ENCODE results near the gene BUB3. TPM values are rescaled to one million over a fixed set of nuclear protein-coding genes. Genes with fewer than 3 reads are reported as not detected.
"Not testable (repeated sequence)": the region's sequence is repeated elsewhere in the genome, so short reads cannot be mapped to it uniquely, and the experiment has no call there.

Gene BUB3
- total and polyA plus RNA-seq, 2 experiments from 2014 or later = 243 to 272 TPM

DNA sequence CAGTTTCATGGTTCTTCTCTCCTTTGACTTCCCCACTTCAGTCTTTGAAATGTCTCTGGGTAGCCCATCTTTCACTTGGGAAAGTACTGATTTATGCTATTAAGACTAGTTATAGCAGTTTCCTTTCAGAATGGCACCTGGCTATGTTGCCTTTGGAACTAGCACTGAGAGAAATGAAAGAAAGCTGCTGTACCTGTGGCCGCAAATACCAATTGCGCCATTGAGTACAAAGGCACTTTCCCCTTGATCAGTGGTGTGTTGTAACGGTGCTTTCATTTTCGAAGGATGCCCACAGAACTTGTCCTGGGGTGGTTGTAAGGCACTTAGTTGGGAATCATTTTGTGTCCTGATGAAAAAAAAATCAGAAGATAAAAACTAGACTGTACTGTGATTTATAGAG lies 16.8 kb downstream of the BUB3 start:
- Histone ChIP-seq H3K4me2 (no peak overlapping the region), H3K36me3 (ENCODE audit: insufficient read depth) (peaks cover 4% of the 10 kb centered on the region; the same call in 1 of the 2 replicates), H3K9me2 (ENCODE audit: insufficient read depth) (no peaks in the 10 kb centered on the region), H2AFZ (no peak overlapping the region), H3K27ac (ENCODE audit: low read depth) (peak overlapping the region; percentile 21; the same call in 1 of the 2 replicates), H3K4me3 (no peak overlapping the region), H4K20me1 (replicated peaks; ENCODE audit: insufficient read depth) (peaks cover 32% of the 10 kb centered on the region), H3K79me2 (replicated peaks; ENCODE audit: insufficient read depth) (peaks cover 52% of the 10 kb centered on the region), H3K27me3 (ENCODE audit: insufficient read depth) (no peaks in the 10 kb centered on the region), H3F3A (replicated peaks; ENCODE audit: low read depth) (no peaks in the 10 kb centered on the region), H3K4me1 (ENCODE audit: insufficient read depth) (0 out of 2 replicates have a peak, but pooled peaks cover 4% of the 10 kb centered on the region)
- H3K36me3 Mint-ChIP-seq (ENCODE audit: low read depth) = peaks cover 47% of the 10 kb centered on the region
- no peak overlapping the region for H3K27ac Mint-ChIP-seq
- TF ChIP-seq STAT1 (IDR thresholded peaks at IDR 0.05; ENCODE audit: unreplicated experiment) (no peak), CREB1 (CRISPR knock-in tag; IDR thresholded peaks at IDR 0.05; ENCODE audit: low read depth) (no peak), NANOG (IDR thresholded peaks at IDR 0.05; ENCODE audit: borderline replicate concordance) (no peak), ZNF114 (CRISPR knock-in tag; IDR thresholded peaks at IDR 0.05) (no peak), EZH2 (IDR thresholded peaks at IDR 0.05; ENCODE audit: low read depth, unreplicated experiment) (no peak), EZH2phosphoT487 (IDR thresholded peaks at IDR 0.05; ENCODE audit: unreplicated experiment) (no peak)
- TF ChIP-seq, protein P1, sequence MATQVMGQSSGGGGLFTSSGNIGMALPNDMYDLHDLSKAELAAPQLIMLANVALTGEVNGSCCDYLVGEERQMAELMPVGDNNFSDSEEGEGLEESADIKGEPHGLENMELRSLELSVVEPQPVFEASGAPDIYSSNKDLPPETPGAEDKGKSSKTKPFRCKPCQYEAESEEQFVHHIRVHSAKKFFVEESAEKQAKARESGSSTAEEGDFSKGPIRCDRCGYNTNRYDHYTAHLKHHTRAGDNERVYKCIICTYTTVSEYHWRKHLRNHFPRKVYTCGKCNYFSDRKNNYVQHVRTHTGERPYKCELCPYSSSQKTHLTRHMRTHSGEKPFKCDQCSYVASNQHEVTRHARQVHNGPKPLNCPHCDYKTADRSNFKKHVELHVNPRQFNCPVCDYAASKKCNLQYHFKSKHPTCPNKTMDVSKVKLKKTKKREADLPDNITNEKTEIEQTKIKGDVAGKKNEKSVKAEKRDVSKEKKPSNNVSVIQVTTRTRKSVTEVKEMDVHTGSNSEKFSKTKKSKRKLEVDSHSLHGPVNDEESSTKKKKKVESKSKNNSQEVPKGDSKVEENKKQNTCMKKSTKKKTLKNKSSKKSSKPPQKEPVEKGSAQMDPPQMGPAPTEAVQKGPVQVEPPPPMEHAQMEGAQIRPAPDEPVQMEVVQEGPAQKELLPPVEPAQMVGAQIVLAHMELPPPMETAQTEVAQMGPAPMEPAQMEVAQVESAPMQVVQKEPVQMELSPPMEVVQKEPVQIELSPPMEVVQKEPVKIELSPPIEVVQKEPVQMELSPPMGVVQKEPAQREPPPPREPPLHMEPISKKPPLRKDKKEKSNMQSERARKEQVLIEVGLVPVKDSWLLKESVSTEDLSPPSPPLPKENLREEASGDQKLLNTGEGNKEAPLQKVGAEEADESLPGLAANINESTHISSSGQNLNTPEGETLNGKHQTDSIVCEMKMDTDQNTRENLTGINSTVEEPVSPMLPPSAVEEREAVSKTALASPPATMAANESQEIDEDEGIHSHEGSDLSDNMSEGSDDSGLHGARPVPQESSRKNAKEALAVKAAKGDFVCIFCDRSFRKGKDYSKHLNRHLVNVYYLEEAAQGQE (IDR thresholded peaks at IDR 0.05; ENCODE audit: unreplicated experiment) = no peak
- TF ChIP-seq, protein P2, sequence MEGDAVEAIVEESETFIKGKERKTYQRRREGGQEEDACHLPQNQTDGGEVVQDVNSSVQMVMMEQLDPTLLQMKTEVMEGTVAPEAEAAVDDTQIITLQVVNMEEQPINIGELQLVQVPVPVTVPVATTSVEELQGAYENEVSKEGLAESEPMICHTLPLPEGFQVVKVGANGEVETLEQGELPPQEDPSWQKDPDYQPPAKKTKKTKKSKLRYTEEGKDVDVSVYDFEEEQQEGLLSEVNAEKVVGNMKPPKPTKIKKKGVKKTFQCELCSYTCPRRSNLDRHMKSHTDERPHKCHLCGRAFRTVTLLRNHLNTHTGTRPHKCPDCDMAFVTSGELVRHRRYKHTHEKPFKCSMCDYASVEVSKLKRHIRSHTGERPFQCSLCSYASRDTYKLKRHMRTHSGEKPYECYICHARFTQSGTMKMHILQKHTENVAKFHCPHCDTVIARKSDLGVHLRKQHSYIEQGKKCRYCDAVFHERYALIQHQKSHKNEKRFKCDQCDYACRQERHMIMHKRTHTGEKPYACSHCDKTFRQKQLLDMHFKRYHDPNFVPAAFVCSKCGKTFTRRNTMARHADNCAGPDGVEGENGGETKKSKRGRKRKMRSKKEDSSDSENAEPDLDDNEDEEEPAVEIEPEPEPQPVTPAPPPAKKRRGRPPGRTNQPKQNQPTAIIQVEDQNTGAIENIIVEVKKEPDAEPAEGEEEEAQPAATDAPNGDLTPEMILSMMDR (conservative IDR thresholded peaks at IDR 0.05; ENCODE audit: low read depth in 2 of 2) = no peak
- TF ChIP-seq, protein P3, sequence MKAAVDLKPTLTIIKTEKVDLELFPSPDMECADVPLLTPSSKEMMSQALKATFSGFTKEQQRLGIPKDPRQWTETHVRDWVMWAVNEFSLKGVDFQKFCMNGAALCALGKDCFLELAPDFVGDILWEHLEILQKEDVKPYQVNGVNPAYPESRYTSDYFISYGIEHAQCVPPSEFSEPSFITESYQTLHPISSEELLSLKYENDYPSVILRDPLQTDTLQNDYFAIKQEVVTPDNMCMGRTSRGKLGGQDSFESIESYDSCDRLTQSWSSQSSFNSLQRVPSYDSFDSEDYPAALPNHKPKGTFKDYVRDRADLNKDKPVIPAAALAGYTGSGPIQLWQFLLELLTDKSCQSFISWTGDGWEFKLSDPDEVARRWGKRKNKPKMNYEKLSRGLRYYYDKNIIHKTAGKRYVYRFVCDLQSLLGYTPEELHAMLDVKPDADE (IDR thresholded peaks at IDR 0.05) = no peak
- H3K4me1 Mint-ChIP-seq = no peaks in the 10 kb centered on the region; the same call in 2 of the 3 replicates
- no peak overlapping the region for H3K4me3 Mint-ChIP-seq
- DNase-seq (ENCODE audit: low spot score) (no peak), ATAC-seq (no peak)
- no peaks in the 10 kb centered on the region for H3K27me3 Mint-ChIP-seq (ENCODE audit: insufficient read depth, low read depth, poor library complexity)
- no peaks in the 10 kb centered on the region for H3K9me3 Mint-ChIP-seq

DNA sequence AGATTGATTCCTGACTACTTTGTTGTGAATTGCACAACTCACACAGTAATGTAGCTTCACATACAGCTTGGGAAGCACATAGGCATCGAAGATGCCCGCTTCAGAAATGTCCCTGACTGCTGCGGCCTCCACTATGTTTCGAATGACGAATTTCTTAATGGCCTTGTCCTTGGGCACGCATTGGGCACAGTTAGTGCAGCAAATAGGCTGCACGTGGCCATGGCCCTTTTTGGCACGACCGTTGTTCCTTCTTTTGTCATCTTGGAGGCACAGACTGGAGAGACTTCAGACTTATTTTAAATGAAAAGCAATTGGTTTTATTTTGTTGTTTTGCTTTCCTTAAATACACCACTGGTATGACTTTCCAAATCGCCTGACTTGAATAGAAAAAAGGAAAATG lies 17.4 kb downstream of the BUB3 start:
- not testable (repeated sequence) for H3K27me3 Mint-ChIP-seq (ENCODE audit: insufficient read depth, low read depth, poor library complexity); H3K27me3 ChIP-seq (ENCODE audit: insufficient read depth); H3F3A ChIP-seq (replicated peaks; ENCODE audit: low read depth); ATAC-seq; H2AFZ ChIP-seq; H3K27ac Mint-ChIP-seq; H3K4me3 Mint-ChIP-seq; H3K9me3 Mint-ChIP-seq; H3K4me2 ChIP-seq; H3K4me1 ChIP-seq (ENCODE audit: insufficient read depth); H3K4me3 ChIP-seq; H3K4me1 Mint-ChIP-seq; H3K36me3 ChIP-seq (ENCODE audit: insufficient read depth); H3K9me2 ChIP-seq (ENCODE audit: insufficient read depth); H3K27ac ChIP-seq (ENCODE audit: low read depth); DNase-seq (ENCODE audit: low spot score)
- peaks cover 48% of the 10 kb centered on the region for H3K79me2 ChIP-seq (replicated peaks; ENCODE audit: insufficient read depth)
- H4K20me1 ChIP-seq (replicated peaks; ENCODE audit: insufficient read depth) = peaks cover 26% of the 10 kb centered on the region
- H3K36me3 Mint-ChIP-seq (ENCODE audit: low read depth) = peaks cover 48% of the 10 kb centered on the region
